NCI-H187 (cell line): ENCODE results near the gene SOX6.
"Not testable (repeated sequence)": the region's sequence is repeated elsewhere in the genome, so short reads cannot be mapped to it uniquely, and the experiment has no call there.

ENCODE experiments used
- DNase-seq, 2 experiments: peaks; one replicate each; lab custom pipeline; 2025; lab: John Stamatoyannopoulos, UW

Gene SOX6

DNA sequence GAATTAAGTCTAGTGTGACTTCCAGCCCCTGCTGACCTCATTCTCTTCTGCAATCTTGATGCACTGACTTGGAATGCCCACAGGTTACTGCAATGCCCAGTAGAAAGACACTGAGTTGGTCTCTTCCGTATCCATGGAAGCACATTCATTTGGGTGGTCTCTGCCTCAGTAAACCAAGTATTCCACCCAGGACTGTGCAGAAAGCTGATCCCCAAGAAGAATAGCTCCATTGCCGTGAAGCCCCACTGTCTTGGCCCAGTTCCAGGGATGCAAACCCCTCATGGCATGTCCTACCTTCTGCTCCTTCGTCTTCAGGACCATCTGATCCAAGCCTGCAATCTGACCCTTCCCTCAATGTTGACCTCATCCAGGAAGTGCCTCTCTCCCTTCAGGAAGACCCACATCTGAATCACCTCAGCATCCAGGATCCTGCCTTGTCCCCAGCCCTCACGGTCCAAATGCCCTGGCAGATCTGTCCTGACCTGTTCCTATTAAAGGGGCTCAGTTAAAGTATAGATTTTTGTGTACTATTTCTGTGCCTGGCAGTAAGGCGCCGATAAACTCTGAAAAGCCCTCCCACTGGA, 425.8 kb downstream of the SOX6 start:
- DNase-seq: no peak

DNA sequence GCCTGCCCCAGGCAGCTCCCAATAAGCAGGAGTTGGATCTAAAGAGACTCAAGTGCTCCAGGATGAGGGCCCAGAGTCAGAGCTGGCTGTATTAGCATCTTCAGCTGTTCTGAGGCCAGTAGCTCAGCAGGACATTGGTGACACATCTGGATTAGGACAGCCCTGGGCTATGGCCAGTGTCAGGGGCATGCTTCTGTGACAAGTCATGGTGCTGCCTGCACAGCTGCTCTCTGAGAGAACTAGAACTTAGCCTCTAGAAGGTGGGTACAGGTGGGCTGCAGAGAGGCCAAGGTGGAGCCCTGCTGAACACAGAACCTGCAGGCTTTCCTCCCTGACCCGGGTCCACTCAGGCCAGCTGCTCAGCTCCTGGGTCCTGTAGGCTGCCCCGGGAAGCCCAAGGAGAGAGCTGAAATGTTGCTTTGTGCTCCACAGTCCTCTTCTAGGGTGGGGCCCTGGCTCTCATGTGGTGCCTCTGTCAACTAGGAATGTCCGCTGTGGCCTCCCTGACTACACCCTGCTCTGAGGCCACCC, 426.9 kb downstream of the SOX6 start:
- DNase-seq: no peak

DNA sequence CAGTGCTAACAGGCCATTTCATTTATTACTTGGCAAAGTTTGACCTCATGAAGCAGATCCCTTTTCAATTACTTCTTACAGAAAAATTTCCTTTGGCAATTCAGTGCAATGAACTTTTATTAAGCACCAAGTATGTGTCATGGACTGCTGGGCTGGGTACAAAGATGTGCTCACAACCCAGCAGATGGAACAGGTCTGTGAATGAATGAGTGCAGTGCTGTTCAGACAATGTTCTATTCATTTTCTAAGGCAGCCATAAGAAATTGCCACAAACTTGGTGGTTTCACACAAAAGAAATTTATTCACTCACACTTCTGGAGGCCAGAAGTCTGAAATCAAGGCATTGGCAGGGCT, 428.5 kb downstream of the SOX6 start:
- DNase-seq: no peak

DNA sequence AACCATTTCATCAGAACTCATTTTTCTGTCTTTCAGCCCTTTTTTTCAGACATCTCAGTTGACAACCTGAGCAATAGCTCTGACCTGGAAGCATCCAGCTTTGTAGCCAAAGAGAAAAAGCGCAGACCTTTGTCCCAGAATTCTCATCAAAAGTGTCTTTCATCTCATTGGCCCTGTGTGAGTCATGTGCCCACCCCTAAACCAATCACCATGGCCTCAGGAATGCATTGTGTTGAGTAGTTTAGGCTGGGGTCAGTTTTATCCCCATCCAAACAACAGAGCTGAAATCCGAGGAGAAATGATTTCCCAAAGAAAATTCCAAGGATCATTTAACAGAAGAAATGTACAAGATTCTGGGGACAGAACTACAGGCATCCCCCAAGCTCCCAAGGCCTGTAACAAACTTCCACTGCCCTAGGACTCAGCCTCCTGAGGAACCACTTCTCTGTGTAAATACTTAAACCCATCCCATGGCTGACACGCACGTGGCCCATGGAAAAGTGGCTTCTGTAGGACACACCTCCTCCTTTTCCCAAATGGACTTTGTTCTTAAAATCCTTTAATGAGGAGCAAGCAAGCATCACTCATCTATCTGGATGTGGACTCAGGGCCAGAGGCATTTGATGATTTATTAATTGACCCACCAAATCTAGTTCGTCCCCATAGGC, 429.0 kb downstream of the SOX6 start:
- DNase-seq: no peak

DNA sequence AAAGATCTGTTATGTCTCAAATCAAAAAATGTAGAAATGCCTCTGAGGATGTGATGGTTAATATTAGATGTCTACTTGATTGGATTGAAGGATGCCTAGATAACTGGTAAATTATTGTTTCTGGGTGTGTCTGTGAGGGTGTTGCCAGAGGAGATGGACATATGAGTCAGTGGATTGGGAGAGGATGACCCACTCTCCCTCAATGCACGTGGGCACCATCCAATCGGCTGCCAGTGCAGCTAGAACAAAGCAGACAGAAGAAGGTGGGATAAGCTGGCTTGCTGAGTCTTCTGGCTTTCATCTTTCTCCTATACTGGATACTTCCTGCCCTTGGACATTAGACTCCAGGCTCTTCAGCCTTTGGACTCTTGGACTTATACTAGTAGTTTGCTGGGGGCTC, 430.3 kb downstream of the SOX6 start:
- no peak for DNase-seq

DNA sequence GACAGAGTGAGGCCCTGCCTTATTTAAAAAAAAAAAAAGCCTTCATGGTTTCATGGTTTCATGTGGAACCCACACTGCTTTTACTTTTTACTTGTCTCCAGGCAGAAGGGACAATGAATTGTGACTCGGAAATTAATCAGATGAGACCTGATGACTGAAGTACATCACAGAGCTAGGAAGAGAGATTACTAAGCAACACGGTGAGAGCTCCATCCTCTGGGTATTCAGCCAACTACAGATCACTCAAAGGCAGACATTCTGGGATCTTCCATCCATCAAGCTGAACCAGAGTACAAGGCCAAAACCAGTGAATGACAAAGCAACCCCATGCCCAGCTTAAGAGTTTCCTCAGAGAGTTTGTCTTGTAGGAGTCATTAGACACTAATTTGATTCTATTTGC, 433.2 kb downstream of the SOX6 start:
- DNase-seq: no peak

DNA sequence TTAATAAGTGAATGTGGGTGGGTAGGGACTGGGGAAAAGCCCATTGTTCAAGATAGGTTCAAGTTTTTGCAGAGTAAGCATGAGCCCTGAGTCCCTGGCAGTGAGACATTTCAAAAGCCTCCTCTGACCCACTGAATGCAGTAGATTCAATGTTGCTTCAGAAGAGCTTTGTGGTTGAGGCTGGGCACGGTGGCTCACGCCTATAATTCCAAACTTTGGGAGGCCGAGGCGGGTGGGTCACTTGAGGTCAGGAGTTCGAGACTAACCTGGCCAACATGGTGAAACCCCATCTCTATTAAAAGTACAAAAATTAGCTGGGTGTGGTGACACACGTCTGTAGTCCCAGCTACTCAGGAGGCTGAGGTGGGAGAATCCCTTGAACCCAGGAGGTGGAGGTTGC, 433.6 kb downstream of the SOX6 start:
- DNase-seq: not testable (repeated sequence)

DNA sequence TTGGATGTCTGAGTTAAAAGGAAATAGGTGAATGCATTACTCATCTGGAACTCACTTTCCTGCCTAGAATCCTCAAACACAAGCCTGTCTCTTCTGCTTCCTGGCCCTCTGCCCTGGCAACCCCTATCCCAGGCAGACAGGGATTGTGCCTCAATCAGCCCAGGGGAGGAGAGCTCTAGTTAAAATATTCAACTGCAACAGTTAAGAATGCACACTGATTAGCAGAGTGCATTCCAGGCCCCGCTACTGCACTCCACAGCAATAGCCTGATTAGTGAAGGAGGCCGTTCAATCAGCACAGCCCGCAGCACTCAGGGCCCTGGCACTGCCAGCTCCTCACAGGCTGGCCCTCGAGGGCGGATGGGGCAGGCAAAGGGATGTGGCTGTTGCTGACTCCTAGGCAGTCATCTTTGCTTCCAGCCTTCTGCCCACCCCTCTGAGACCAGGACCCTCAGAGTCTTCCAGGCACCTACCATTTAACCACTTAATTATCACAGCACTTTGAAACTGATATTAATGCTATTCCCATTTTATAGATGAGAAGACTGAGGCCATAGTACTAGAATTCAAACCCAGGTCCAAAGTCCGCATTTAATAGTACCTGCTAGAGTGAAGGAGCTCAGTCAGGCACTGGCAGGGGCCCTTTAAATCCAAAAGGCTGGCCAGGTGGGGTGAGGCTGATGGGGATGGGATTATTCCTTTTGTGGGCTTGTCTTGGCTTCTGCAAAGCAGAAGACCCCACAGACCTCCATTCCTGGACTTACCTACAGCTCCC, 435.3 kb downstream of the SOX6 start:
- DNase-seq: no peak

DNA sequence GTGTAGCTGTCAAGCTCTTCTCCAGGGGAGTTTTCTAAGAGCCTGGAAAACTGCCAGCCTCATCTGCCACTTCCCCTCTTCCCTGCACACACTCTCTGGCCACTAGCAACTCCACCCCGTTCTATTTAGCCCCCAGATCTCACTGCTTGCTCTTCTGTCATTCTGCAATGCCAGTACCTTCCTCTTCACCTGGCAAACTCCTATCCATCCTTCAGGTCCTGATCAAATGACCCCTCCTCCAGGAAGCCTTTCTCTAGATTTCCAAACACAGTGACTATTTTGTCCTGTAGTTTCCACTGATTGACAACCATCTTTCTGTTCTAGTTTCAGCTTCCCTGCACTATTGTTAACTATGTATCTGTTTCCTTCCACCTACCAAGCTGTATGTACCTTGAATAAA, 437.7 kb downstream of the SOX6 start:
- DNase-seq: no peak

DNA sequence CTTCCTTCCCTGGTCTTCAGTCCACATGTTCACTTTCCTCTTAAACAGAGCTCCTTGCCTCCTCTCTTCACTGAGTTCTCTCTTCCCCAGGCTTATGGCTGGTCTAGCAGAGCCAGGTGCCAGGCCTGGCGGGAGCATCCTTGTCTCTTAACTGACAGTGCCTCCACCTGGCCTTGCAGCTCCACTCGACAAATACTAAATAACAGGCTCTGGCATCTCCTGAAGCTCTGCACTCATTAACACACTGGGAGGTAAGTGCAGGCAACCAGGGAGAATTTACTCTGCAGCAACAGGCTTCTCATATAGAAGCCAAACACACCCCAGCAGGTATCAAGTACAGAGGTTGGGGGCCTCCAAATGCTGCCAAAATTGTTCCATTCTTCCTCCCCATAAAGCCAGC, 438.1 kb downstream of the SOX6 start:
- peak; percentile 62 to 68 for DNase-seq
